Activated T-cell treated with anti-CD3 and anti-CD28 coated beads, Interleukin-2, amount 50 U/mL, for 4 hours (primary cell): Measurements from ENCODE around the gene FRZB. TPM values are rescaled to one million over a fixed set of nuclear protein-coding genes. Genes with fewer than 3 reads are reported as not detected.

ENCODE experiments used
- ATAC-seq, 2 donors: fragments of 200-7000 bp; cut with Tn5 transposase; one replicate each; pipeline ENCODE4 v1.10.0; 2021
- DNase-seq: peaks from one replicate; pipeline ENCODE4 v3.0.0-alpha.2; 2020
- H3K27me3 Mint-ChIP-seq: one replicate; pipeline ENCODE4 v1.8.0; 2021; ENCODE audit warnings: low read depth, mixed read lengths
- H3K36me3 Mint-ChIP-seq: one replicate; pipeline ENCODE4 v1.8.0; 2022; ENCODE audit warnings: mixed read lengths; ENCODE audit not compliant: insufficient read depth
- H3K4me1 Mint-ChIP-seq: one replicate; pipeline ENCODE4 v1.8.0; 2021; ENCODE audit warnings: low read depth, mixed read lengths
- H3K4me3 Mint-ChIP-seq: one replicate; pipeline ENCODE4 v1.8.0; 2021; ENCODE audit warnings: mild to moderate bottlenecking, moderate library complexity, mixed read lengths
- H3K9me3 Mint-ChIP-seq: one replicate; pipeline ENCODE4 v1.8.0; 2021; ENCODE audit warnings: mixed read lengths
- total RNA-seq, 3 donors: library from RNA; stranded (reverse); gene quantifications; one replicate each; pipeline ENCODE4 v1.2.1, GENCODE V29; 2021

FRZB gene
- total RNA-seq, 3 donors from 2014 or later: not detected

DNA sequence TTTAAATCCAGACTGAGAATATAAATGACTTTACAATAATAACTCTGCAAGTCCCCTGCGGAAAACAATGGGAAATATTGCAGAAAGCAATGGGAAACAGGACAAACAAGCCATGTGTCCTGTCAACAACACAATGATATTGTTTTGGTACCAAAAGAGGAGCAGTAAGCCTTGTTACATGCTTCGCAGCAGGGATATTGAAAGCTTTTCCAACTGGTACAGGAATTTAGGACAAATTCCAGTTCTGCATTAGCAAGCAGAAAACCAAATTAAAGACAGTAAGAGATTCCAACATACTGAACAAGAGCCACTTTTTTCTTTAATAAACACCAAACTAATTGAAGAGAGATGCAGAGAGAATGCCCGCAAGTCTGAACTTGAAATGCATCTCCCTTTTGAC is 30.0 kb downstream of the FRZB start:
- H3K27me3 Mint-ChIP-seq: peaks cover 10% of the 10 kb centered on the region

DNA sequence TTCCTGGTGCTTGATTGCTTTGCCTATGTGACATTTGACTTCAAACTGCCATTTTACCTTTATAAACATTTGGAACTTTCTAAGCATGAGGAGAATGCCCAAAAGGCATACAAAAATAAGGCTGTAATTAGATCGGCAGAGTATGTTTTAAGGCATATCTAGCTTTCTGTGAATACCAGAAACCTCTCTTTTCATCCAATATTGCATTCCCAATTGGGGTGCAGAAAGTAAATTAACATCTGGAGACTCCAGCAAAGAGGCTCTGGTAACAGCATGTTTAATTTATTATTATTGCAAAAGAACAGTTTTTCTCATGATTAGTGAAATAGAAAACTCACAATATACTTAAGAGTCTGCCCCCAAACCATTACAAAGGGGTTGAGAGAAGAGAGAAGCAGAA is 32.1 kb downstream of the FRZB start:
- H3K9me3 Mint-ChIP-seq: no peaks in the 10 kb centered on the region
- no peak for ATAC-seq
- no peak for DNase-seq
- H3K4me1 Mint-ChIP-seq: no peaks in the 10 kb centered on the region
- no peak overlapping the region for H3K4me3 Mint-ChIP-seq
- H3K27me3 Mint-ChIP-seq: peaks cover 9% of the 10 kb centered on the region
- H3K36me3 Mint-ChIP-seq: no peaks in the 10 kb centered on the region

More for the DNA sequence above, 30.0 kb downstream of the FRZB start:
- ATAC-seq (no peak), DNase-seq (no peak)
- Mint-ChIP-seq H3K9me3 (no peaks in the 10 kb centered on the region), H3K4me3 (no peak overlapping the region), H3K36me3 (no peaks in the 10 kb centered on the region), H3K4me1 (no peaks in the 10 kb centered on the region)

DNA sequence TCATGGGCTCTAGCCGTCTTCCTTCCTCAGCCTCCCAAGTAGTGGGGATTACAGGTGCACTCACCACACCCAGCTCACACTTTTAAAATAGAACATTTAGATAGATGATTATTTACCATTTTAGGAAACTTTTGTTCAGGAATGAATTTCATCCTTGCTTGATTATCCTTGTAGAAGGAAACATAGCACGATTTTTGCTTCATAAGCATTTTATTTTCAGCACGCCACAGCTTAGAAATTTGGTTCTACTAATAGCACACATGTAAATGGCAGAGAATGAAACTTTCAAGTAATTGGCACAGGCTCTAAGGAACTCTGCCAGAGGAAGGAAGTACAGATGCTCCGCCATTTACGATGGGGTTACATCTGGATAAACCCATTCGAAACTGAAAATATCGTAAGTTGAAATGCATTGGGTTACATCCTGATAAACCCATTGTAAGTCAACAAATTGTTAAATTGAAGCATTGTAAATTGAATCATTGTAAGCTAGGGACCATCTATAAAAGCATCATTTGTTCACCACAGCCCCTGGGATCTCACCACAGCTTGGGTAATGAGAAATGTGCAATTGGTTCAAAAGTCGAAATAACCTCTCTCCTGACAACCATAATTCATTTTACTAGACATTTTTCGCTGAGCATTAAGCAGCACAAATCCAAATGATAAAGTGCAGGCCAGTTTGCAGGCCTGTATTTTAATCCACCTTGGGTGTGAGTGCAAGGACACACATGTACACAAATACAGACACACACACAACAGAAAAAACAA is 33.2 kb downstream of the FRZB start:
- Mint-ChIP-seq H3K4me1 (no peaks in the 10 kb centered on the region), H3K27me3 (peaks cover 7% of the 10 kb centered on the region), H3K4me3 (no peak overlapping the region), H3K9me3 (no peaks in the 10 kb centered on the region), H3K36me3 (no peaks in the 10 kb centered on the region)
- DNase-seq (no peak), ATAC-seq (no peak)

DNA sequence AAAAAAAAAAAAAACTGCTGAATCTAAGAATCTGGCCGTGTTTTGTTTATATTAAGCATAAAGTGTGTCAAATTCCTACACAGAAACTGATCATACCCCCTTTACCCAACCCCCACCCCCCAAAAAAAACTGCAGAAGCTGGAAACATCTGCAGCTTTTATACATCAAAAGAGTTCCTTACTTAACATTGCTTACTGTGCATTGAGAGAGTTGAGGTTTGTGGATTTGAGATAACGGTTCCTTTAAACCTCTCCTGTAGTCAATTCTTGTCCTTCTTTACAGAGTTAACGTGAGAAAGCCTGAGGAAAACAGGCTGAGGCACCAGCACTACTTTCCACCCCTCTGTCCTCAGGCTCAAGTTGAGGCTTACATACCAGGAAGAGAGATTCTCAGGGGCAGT is 34.5 kb downstream of the FRZB start:
- H3K4me3 Mint-ChIP-seq: no peak overlapping the region
- no peaks in the 10 kb centered on the region for H3K9me3 Mint-ChIP-seq
- H3K36me3 Mint-ChIP-seq: no peaks in the 10 kb centered on the region
- ATAC-seq (no peak), DNase-seq (no peak)
- H3K27me3 Mint-ChIP-seq: peaks cover 7% of the 10 kb centered on the region
- no peaks in the 10 kb centered on the region for H3K4me1 Mint-ChIP-seq

DNA sequence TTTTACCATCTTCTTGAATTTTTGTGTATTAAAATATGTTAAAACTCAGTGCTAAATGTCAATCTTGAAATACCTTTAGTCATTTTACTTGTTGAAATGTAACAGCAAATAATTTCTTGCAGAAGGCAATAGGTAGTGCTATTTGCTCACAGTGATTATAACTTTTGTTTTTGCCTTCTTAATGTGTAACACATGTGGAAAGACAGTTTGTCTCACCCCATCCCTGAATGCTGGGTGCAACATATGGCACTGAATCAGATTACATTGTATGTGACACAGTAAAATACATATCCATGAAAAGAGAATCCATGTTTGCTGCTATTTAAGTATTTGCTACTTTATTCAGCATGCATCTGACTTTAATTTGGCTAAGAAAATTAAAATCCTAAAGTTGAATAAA is 35.3 kb downstream of the FRZB start:
- DNase-seq: no peak
- Mint-ChIP-seq H3K36me3 (no peaks in the 10 kb centered on the region), H3K4me1 (no peaks in the 10 kb centered on the region), H3K9me3 (no peaks in the 10 kb centered on the region), H3K27me3 (peaks cover 7% of the 10 kb centered on the region), H3K4me3 (no peak overlapping the region)
- no peak for ATAC-seq

DNA sequence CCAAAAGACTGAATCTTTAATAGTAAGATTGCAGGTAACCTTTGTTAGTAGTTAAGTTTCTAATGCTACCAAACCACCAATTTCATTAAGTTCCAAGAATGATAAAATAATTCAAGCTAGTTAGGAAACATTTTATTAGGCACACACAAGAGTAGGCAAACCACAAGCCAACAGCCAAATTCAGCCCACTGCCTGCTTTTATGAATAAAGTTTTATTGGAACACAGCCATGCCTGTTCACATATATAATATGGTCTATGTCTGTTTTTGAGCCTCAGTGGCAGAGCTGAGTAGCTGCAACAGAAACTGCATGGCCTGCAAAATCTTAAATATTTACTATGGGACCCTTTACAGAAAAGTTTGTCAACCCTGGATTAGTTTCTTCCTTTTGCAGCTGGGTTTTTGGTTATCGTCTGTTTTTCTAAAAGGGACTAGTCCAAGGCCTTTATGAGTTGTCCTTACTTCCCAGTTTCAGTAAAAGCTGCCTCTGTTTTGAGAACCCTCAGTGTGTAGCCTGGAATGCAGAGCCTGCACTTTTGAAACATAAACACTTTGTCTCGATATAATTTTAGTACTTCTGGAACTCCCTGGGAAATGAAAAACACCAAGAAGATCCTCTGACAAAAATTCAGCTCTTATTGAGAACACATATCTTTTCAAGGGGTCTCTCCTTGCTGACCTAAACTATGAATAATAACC is 39.1 kb downstream of the FRZB start:
- Mint-ChIP-seq H3K4me3 (no peak overlapping the region), H3K36me3 (no peaks in the 10 kb centered on the region)
- ATAC-seq: no peak

DNA sequence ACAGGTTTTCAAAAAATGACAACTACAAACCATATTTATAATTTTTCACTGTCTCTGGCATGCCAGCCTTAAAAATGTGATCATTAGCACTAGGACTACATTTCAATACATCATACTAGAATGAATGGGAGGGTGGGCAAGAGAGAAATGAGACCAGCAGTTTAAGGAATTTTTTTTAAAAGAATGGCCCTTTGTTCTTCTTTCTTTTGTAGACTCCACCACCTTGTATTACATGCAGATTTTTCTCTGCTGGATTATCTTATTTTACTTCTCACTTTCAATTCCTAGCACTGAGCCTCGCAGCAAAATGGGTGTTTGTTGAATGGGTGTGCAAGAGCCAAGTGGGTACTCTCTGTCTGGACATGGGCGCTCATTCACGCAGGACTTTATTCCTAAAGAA is 39.9 kb downstream of the FRZB start:
- H3K9me3 Mint-ChIP-seq: no peaks in the 10 kb centered on the region
- H3K4me3 Mint-ChIP-seq: no peak overlapping the region

More for the DNA sequence above, 39.1 kb downstream of the FRZB start:
- peaks cover 8% of the 10 kb centered on the region for H3K27me3 Mint-ChIP-seq
- no peaks in the 10 kb centered on the region for H3K4me1 Mint-ChIP-seq
- no peak for DNase-seq
- H3K9me3 Mint-ChIP-seq: no peaks in the 10 kb centered on the region

DNA sequence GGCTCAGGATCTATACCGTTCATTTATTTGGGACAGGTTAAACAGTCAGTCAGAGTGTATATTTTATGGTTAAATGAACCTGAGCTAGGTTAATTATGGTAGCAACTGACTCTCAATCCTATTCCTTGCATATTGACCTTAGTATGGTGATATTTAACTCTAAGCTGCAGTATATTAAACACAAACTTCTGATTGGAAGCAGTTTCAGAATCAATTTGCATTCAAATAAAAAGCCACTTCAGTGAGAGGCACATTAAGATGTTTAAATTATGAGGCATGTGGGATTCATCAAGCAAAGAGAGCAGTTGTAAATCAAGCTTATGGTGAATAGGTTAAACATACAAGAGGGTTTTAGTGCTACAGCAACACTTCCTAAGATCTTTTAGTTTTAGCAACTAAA is 40.4 kb downstream of the FRZB start:
- H3K4me1 Mint-ChIP-seq: no peaks in the 10 kb centered on the region
- no peaks in the 10 kb centered on the region for H3K36me3 Mint-ChIP-seq
- no peak for ATAC-seq
- H3K4me3 Mint-ChIP-seq: no peak overlapping the region
- H3K27me3 Mint-ChIP-seq: peaks cover 8% of the 10 kb centered on the region
- no peaks in the 10 kb centered on the region for H3K9me3 Mint-ChIP-seq
- DNase-seq: no peak

More for the DNA sequence above, 39.9 kb downstream of the FRZB start:
- Mint-ChIP-seq H3K4me1 (no peaks in the 10 kb centered on the region), H3K36me3 (no peaks in the 10 kb centered on the region), H3K27me3 (peaks cover 8% of the 10 kb centered on the region)
- DNase-seq (no peak), ATAC-seq (no peak)

DNA sequence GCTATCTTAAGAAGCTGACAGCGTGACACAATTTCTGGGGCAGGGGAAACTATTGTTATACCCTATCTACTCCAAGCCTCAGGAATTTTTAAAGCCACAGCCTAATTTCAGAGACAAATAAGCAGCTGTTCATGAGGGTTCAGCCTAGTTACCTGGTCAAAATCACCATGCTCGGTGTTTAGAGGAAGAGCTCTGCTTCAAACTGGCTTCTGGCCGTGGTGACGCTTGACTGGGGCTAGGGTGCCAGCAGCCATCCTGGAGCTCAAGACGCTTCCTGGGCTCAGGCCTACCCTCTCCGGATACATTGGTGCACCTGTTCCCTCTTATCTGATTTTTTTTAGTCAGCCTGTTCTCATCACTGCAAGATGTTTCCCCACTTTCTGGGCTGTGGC is 41.7 kb downstream of the FRZB start:
- DNase-seq: no peak
- Mint-ChIP-seq H3K9me3 (no peaks in the 10 kb centered on the region), H3K27me3 (peaks cover 8% of the 10 kb centered on the region), H3K36me3 (no peaks in the 10 kb centered on the region), H3K4me3 (no peak overlapping the region), H3K4me1 (no peaks in the 10 kb centered on the region)
- no peak for ATAC-seq

DNA sequence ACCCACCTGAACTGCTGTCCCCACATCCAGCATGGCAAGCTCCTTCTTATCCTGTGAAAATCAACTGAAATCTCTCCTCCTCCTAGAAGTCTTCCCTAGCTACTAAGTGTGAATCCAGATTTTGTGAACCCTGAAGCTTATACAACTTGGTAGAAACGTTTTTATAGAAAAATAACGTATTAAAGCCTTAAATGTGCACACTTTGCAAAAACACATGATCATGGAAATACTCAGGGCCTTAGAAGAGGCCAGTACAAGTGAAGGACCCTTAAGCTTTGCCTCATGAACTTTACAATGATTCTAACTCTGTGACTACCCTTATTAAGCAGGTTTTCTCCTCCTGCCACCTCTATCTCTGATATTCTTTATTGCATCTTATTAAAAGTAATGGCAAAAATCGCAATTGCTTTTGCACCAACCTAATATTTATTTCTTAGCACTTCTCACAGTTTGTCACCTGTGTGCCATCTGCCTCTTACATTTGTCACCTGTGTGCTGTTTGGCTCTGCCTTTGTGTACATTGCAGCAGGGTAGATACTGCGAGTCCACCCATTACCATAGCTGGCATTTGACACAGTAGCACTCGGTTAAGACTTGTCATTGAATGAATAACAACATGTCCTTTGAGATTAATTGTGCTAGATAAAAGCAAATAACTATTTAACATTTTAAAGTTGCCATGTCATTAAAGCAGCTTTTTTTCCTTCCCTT is 42.2 kb downstream of the FRZB start:
- Mint-ChIP-seq H3K4me1 (no peaks in the 10 kb centered on the region), H3K9me3 (no peaks in the 10 kb centered on the region), H3K4me3 (no peak overlapping the region), H3K27me3 (peaks cover 8% of the 10 kb centered on the region), H3K36me3 (no peaks in the 10 kb centered on the region)
- DNase-seq: no peak
- ATAC-seq: no peak

DNA sequence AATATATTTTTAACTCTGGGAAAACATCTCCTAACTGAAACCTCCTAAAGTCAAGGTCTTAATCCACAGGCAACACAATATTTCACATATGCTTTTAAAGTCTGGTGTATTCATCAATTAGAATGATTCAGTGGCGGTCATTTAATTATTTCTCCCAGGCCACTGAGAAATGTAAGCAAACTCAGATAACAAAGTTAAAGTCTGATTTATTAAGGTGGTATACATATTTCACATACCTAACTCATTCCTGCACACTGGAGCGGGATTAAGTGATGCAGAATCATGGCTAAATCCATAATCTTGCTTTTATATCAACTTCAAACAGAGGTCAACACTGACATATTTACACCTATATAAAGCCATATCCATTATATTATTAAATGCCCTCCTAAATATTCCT is 43.7 kb downstream of the FRZB start:
- ATAC-seq (no peak), DNase-seq (no peak)
- H3K4me1 Mint-ChIP-seq: no peaks in the 10 kb centered on the region
- peaks cover 11% of the 10 kb centered on the region for H3K27me3 Mint-ChIP-seq
- no peaks in the 10 kb centered on the region for H3K36me3 Mint-ChIP-seq
- no peaks in the 10 kb centered on the region for H3K9me3 Mint-ChIP-seq
- H3K4me3 Mint-ChIP-seq: no peak overlapping the region

DNA sequence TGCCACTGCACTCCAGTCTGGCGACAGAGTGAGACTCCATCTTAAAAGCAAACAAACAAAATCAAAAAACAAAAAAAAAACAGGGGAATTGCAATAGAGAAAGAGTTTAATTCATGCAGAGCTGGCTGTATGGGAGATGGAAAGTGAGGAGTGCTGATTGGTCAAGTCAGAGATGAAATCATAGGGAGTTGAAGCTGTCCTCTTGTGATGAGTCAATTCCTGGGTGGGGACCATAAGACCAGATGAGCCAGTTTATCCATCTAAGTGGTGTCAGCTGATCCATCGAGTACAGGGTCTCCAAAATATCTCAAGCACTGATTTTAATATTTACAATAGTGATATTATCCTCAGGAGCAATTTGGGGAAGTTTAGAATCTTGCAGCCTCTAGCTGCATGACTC is 45.3 kb downstream of the FRZB start:
- ATAC-seq: no peak
- H3K4me3 Mint-ChIP-seq: no peak overlapping the region
- no peak for DNase-seq
- no peaks in the 10 kb centered on the region for H3K9me3 Mint-ChIP-seq
- H3K36me3 Mint-ChIP-seq: no peaks in the 10 kb centered on the region
- H3K27me3 Mint-ChIP-seq: peaks cover 11% of the 10 kb centered on the region
- H3K4me1 Mint-ChIP-seq: no peaks in the 10 kb centered on the region

DNA sequence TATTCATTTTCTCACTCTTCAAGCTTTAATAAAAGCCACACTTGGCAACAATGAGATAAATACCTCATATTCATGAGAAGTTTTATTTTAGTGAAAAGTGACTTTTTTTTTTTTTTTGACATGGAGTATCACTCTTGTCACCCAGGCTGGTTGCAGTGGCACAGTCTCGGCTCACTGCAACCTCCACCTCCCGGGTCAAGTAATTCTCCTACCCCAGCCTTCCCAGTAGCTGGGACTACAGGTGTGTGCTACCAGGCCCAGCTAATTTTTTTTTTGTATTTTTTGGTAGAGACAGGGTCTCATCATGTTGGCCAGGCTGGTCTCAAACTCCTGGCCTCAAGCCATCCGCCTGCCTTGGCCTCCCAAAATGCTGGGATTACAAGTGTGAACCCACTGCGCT is 47.0 kb downstream of the FRZB start:
- H3K36me3 Mint-ChIP-seq: no peaks in the 10 kb centered on the region
- DNase-seq (no peak), ATAC-seq (no peak)
- H3K27me3 Mint-ChIP-seq: peaks cover 11% of the 10 kb centered on the region
- no peaks in the 10 kb centered on the region for H3K4me1 Mint-ChIP-seq
- no peaks in the 10 kb centered on the region for H3K9me3 Mint-ChIP-seq
- H3K4me3 Mint-ChIP-seq: no peak overlapping the region

DNA sequence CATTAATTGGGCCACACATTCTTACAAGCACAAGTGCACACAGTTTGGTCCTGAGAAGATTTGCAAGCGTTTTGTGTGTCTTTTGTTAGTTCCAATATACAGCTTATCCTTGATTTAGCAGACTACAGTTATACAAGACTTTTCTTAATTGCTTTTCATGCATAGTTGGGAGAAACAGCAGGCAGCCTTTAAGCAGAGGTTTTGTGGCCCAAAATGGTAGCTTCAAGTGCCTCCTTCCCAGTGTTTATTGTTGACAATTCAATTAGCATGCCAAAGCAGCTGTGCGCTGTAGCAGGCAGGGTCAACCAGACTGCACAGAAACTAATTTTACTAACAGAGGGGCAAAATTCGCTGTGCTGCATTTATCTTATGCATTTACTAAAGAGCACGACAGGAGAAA is 47.5 kb downstream of the FRZB start:
- Mint-ChIP-seq H3K4me1 (no peaks in the 10 kb centered on the region), H3K9me3 (no peaks in the 10 kb centered on the region), H3K27me3 (peaks cover 16% of the 10 kb centered on the region), H3K36me3 (no peaks in the 10 kb centered on the region), H3K4me3 (no peak overlapping the region)
- DNase-seq: no peak
- ATAC-seq: no peak

DNA sequence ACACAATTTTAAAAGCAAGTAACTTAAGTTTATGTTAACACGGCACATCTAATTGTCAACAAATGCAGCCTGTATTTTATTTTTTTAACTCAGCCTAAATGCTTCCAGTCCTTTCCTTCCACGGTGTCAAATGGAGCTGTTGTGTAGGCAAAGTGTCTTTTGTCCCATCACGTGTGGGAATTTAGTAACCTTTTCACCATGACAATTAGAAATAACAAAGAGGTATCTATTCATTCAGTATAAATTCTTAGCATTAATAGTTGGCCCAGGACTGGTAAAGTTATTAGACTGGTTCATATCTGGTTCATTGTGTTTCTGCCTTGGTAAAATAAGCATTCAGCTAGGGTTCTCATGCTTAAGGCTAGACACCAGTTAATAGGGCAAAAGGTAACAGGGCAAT is 47.9 kb downstream of the FRZB start:
- ATAC-seq (no peak), DNase-seq (no peak)
- Mint-ChIP-seq H3K36me3 (no peaks in the 10 kb centered on the region), H3K4me1 (no peaks in the 10 kb centered on the region), H3K9me3 (no peaks in the 10 kb centered on the region), H3K27me3 (peaks cover 13% of the 10 kb centered on the region), H3K4me3 (no peak overlapping the region)
